ENCODE results near the gene SAMMSON. TPM values are rescaled to one million over a fixed set of nuclear protein-coding genes. Genes with fewer than 3 reads are reported as not detected.

Gene SAMMSON
- not detected for polyA plus RNA-seq (2013, experiment 1 of 2)
- not detected for polyA plus RNA-seq (2013, experiment 2 of 2)

- Histone ChIP-seq H3K4me1 (ENCODE audit: insufficient read depth, low read length) (peaks cover 16% of the 10 kb centered on the region), H3K27ac (ENCODE audit: low read depth, low read length) (no peak within 1 kb of the TSS), H3K4me3 (ENCODE audit: low read length) (no peak within 1 kb of the TSS), H3K36me3 (ENCODE audit: insufficient read depth, low read length) (no peaks in the 10 kb centered on the region), H3K9me3 (ENCODE audit: insufficient read depth, low read depth, low read length) (no peaks in the 10 kb centered on the region), H3K9ac (ENCODE audit: low read depth, low read length) (no peak within 1 kb of the TSS), H3K27me3 (ENCODE audit: insufficient read depth, low read length) (no peaks in the 10 kb centered on the region)
- 91% methylated on average over 28 of the region's 29 CpGs for WGBS
Observed at GRCh38 chr3:69999140-70000027, at the start of gene SAMMSON. SAMMSON (plus strand) TSS chr3:69999733.

GRCh38 chr3:69951616-69952015, 47.9 kb upstream of the SAMMSON start:
- H3K4me3 ChIP-seq (ENCODE audit: low read length): no peak overlapping the region
- H3K36me3 ChIP-seq (ENCODE audit: insufficient read depth, low read length): no peaks in the 10 kb centered on the region
- H3K9me3 ChIP-seq (ENCODE audit: insufficient read depth, low read depth, low read length): no peaks in the 10 kb centered on the region
- H3K27me3 ChIP-seq (ENCODE audit: insufficient read depth, low read length): no peaks in the 10 kb centered on the region
- 100% methylated on average over 2 of the region's 3 CpGs for WGBS
- H3K9ac ChIP-seq (ENCODE audit: low read depth, low read length): no peak overlapping the region
- H3K27ac ChIP-seq (ENCODE audit: low read depth, low read length): no peak overlapping the region
- no peaks in the 10 kb centered on the region; the same call in 1 of the 2 replicates for H3K4me1 ChIP-seq (ENCODE audit: insufficient read depth, low read length)

DNA sequence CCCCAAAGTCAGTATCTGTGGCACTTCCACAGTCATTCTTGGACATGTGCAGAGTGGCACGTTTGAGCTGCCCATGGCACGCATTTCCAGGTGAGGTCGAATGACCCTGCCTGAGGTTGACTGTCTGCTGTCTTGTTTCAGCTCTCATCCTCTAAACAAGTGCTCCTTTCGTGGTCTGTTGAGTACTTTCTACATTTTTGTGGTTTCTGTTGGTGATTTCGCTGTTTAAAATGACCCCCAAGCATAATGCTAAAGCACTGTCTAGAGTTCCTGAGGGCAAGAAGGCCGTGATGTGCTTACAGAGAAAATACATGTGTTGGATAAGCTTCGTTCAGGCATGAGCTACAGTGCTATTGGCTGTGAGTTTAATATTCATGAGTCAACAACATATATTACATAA, 40.0 kb upstream of the SAMMSON start:
- no peaks in the 10 kb centered on the region for H3K27me3 ChIP-seq (ENCODE audit: insufficient read depth, low read length)
- H3K4me3 ChIP-seq (ENCODE audit: low read length): no peak overlapping the region
- H3K9ac ChIP-seq (ENCODE audit: low read depth, low read length): no peak overlapping the region
- H3K9me3 ChIP-seq (ENCODE audit: insufficient read depth, low read depth, low read length): no peaks in the 10 kb centered on the region
- no peak overlapping the region for H3K27ac ChIP-seq (ENCODE audit: low read depth, low read length)
- no peaks in the 10 kb centered on the region for H3K36me3 ChIP-seq (ENCODE audit: insufficient read depth, low read length)
- no peaks in the 10 kb centered on the region for H3K4me1 ChIP-seq (ENCODE audit: insufficient read depth, low read length)
- 93% methylated on average over 7 of the region's 7 CpGs for WGBS

DNA sequence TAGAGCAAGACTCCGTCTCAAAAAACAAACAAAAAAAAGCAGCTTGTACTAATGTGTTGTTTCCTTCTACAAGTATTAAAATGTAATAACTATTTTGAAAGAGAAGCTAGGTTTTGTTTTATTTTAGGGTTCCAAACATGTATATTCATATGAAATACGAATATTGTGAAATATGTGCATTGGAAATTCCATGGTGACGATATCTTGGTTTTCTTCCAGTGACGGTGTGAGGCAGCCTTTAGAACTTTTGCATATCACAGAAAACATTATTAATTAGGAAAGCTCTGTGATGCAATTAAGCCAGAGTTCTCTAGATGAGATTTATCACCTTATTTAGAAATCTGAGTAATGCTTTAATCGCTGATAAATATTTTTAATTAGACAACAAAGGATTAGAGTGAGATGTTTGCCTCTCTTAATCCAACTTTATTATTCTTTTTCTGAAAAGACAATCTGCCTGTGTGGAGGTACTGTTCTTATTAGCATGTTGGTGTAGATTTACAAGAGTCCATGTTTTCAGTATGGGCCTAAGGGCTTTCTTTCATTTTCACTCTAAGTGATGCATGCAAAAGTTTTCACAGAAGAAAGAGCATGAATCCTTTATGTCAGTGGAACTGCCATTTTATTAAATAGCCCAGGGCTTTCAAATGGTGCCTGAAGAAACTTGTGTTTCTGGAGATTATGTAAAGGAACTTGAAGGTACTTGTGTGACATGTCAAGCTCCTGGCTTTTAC, 37.7 kb upstream of the SAMMSON start:
- no peaks in the 10 kb centered on the region for H3K27me3 ChIP-seq (ENCODE audit: insufficient read depth, low read length)
- H3K9me3 ChIP-seq (ENCODE audit: insufficient read depth, low read depth, low read length): no peaks in the 10 kb centered on the region
- H3K4me1 ChIP-seq (ENCODE audit: insufficient read depth, low read length): no peaks in the 10 kb centered on the region
- H3K36me3 ChIP-seq (ENCODE audit: insufficient read depth, low read length): no peaks in the 10 kb centered on the region
- no peak overlapping the region for H3K9ac ChIP-seq (ENCODE audit: low read depth, low read length)
- H3K4me3 ChIP-seq (ENCODE audit: low read length): no peak overlapping the region
- WGBS: 100% methylated on average over 3 of the region's 5 CpGs
- no peak overlapping the region for H3K27ac ChIP-seq (ENCODE audit: low read depth, low read length)

GRCh38 chr3:69963643-69964042, 35.9 kb upstream of the SAMMSON start:
- no peaks in the 10 kb centered on the region for H3K36me3 ChIP-seq (ENCODE audit: insufficient read depth, low read length)
- no peaks in the 10 kb centered on the region for H3K4me1 ChIP-seq (ENCODE audit: insufficient read depth, low read length)
- 99% methylated on average over 3 of the region's 3 CpGs for WGBS
- H3K9ac ChIP-seq (ENCODE audit: low read depth, low read length): no peak overlapping the region
- H3K27me3 ChIP-seq (ENCODE audit: insufficient read depth, low read length): no peaks in the 10 kb centered on the region
- H3K9me3 ChIP-seq (ENCODE audit: insufficient read depth, low read depth, low read length): no peaks in the 10 kb centered on the region
- H3K4me3 ChIP-seq (ENCODE audit: low read length): no peak overlapping the region
- H3K27ac ChIP-seq (ENCODE audit: low read depth, low read length): no peak overlapping the region

GRCh38 chr3:69967156-69967555, 32.4 kb upstream of the SAMMSON start:
- H3K27ac ChIP-seq (ENCODE audit: low read depth, low read length): no peak overlapping the region
- H3K9me3 ChIP-seq (ENCODE audit: insufficient read depth, low read depth, low read length): no peaks in the 10 kb centered on the region
- no peak overlapping the region for H3K4me3 ChIP-seq (ENCODE audit: low read length)
- no peaks in the 10 kb centered on the region for H3K4me1 ChIP-seq (ENCODE audit: insufficient read depth, low read length)
- no peaks in the 10 kb centered on the region for H3K27me3 ChIP-seq (ENCODE audit: insufficient read depth, low read length)
- WGBS: 97% methylated on average over 5 of the region's 6 CpGs
- H3K36me3 ChIP-seq (ENCODE audit: insufficient read depth, low read length): no peaks in the 10 kb centered on the region
- H3K9ac ChIP-seq (ENCODE audit: low read depth, low read length): no peak overlapping the region

DNA sequence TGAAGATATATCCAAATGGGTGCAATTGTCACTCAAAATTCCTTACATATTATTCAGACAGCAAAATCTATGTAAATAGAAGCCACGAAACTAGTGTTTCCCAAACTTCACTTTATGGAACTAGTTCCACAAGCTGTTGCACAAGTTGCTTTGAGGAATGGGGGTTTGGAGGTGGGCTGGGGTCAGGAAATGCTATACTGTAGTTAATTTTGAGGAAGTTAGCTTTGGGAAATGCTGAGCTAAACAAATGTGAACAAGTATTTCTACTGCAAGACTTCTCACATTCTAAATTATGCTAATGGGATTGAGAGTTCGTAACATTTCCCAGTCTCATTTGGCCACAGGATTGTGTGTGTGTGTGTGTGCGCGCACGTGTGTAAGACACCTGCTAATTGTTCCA, 28.7 kb upstream of the SAMMSON start:
- Histone ChIP-seq H3K9ac (ENCODE audit: low read depth, low read length) (no peak overlapping the region), H3K4me3 (ENCODE audit: low read length) (no peak overlapping the region), H3K27ac (ENCODE audit: low read depth, low read length) (no peak overlapping the region), H3K27me3 (ENCODE audit: insufficient read depth, low read length) (no peaks in the 10 kb centered on the region), H3K36me3 (ENCODE audit: insufficient read depth, low read length) (no peaks in the 10 kb centered on the region), H3K9me3 (ENCODE audit: insufficient read depth, low read depth, low read length) (no peaks in the 10 kb centered on the region), H3K4me1 (ENCODE audit: insufficient read depth, low read length) (no peaks in the 10 kb centered on the region)
- WGBS: 94% methylated on average over 5 of the region's 5 CpGs

DNA sequence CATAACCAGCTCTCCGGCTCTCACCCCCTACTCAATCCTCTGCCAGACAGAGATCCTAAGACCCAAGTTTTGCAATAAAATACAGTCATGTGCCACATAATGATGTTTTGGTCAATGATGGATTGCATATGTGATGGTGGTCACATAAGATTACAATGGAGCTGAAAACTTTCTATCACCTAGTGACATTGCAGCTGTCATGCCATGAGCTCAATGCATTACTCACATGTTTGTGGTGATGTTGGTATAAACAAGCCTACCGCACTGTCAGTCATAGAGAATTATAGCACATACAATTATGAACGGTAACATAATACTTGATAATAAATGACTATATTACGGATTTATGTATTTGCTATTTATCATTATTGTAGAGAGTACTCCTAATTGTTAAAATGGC, 26.9 kb upstream of the SAMMSON start:
- no peaks in the 10 kb centered on the region for H3K9me3 ChIP-seq (ENCODE audit: insufficient read depth, low read depth, low read length)
- H3K27ac ChIP-seq (ENCODE audit: low read depth, low read length): no peak overlapping the region
- 100% methylated on average over 1 of the region's 4 CpGs for WGBS

GRCh38 chr3:69976021-69976420, 23.5 kb upstream of the SAMMSON start:
- 91% methylated on average over 2 of the region's 2 CpGs for WGBS
- Histone ChIP-seq H3K4me1 (ENCODE audit: insufficient read depth, low read length) (no peaks in the 10 kb centered on the region), H3K9ac (ENCODE audit: low read depth, low read length) (no peak overlapping the region), H3K36me3 (ENCODE audit: insufficient read depth, low read length) (no peaks in the 10 kb centered on the region), H3K9me3 (ENCODE audit: insufficient read depth, low read depth, low read length) (peaks cover 4% of the 10 kb centered on the region; the same call in 1 of the 2 replicates), H3K4me3 (ENCODE audit: low read length) (no peak overlapping the region), H3K27ac (ENCODE audit: low read depth, low read length) (no peak overlapping the region), H3K27me3 (ENCODE audit: insufficient read depth, low read length) (no peaks in the 10 kb centered on the region)

More for the DNA sequence above, 26.9 kb upstream of the SAMMSON start:
- no peak overlapping the region for H3K4me3 ChIP-seq (ENCODE audit: low read length)
- no peak overlapping the region for H3K9ac ChIP-seq (ENCODE audit: low read depth, low read length)
- no peaks in the 10 kb centered on the region for H3K4me1 ChIP-seq (ENCODE audit: insufficient read depth, low read length)
- H3K27me3 ChIP-seq (ENCODE audit: insufficient read depth, low read length): no peaks in the 10 kb centered on the region
- H3K36me3 ChIP-seq (ENCODE audit: insufficient read depth, low read length): no peaks in the 10 kb centered on the region

DNA sequence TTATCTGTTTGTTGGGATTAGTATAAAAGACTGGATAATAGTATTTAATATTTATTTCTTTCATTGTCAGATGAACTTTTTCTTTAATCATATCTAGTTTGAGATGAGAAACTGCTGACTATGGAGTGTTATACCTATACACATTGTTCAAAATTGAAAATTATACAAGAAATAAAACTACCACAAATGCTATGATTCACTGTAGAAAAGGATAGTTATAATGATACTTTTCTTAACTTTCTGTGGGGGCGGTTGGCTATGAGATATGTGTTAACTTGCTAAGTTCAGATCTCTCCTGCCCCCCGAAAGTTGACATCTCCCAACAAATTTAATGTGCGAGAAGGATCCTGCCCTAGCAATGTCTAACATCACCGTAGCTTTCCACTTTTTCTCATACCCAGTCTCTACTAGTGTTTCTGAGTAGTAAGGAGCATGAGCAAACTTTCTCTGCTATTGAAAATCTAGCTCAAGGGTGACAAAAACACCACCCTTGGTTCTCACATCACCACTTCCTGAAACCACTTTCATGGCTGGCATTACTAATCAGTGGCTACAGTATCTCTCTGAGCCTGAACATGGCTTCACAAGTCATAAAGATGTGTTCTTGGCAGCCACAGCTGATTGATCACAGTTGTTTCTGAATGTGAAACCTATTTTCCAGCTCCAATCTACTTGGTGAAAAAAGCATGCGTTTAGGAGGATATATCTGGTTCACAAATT, 15.8 kb upstream of the SAMMSON start:
- H3K9ac ChIP-seq (ENCODE audit: low read depth, low read length): no peak overlapping the region
- WGBS: 90% methylated on average over 5 of the region's 5 CpGs

DNA sequence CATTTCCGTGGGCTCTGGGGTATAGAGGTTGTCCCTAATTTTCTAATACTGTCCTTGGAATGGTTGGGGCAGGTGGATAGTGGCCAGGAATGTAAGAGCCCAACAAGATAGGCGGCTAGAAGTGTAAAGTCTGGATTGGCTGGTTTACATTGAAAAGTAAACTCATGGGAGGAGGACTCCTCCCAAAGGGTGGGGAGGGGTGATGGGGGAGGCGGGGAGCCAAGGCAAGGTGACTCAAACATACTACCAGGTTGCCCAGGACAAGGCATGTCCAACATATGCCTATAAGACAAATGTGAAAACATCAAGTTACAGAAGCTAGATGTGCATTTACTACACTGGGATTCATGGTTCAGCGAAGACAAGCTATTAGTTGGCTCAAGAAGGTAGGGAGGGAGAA, 14.3 kb upstream of the SAMMSON start:
- Histone ChIP-seq H3K36me3 (ENCODE audit: insufficient read depth, low read length) (no peaks in the 10 kb centered on the region), H3K4me3 (ENCODE audit: low read length) (no peak overlapping the region), H3K27ac (ENCODE audit: low read depth, low read length) (no peak overlapping the region), H3K9me3 (ENCODE audit: insufficient read depth, low read depth, low read length) (no peaks in the 10 kb centered on the region), H3K27me3 (ENCODE audit: insufficient read depth, low read length) (peaks cover 16% of the 10 kb centered on the region), H3K9ac (ENCODE audit: low read depth, low read length) (no peak overlapping the region), H3K4me1 (ENCODE audit: insufficient read depth, low read length) (peaks cover 10% of the 10 kb centered on the region)
- 89% methylated on average over 3 of the region's 4 CpGs for WGBS

More for the DNA sequence above, 15.8 kb upstream of the SAMMSON start:
- peaks cover 16% of the 10 kb centered on the region for H3K27me3 ChIP-seq (ENCODE audit: insufficient read depth, low read length)
- no peak overlapping the region for H3K27ac ChIP-seq (ENCODE audit: low read depth, low read length)
- H3K4me3 ChIP-seq (ENCODE audit: low read length): no peak overlapping the region
- H3K36me3 ChIP-seq (ENCODE audit: insufficient read depth, low read length): no peaks in the 10 kb centered on the region
- peaks cover 10% of the 10 kb centered on the region for H3K4me1 ChIP-seq (ENCODE audit: insufficient read depth, low read length)
- H3K9me3 ChIP-seq (ENCODE audit: insufficient read depth, low read depth, low read length): no peaks in the 10 kb centered on the region

All from HUES64 (cell line).